Measurements from ENCODE around the gene YPEL1. TPM values are rescaled to one million over a fixed set of nuclear protein-coding genes. Genes with fewer than 3 reads are reported as not detected.

YPEL1 gene
- total and polyA plus RNA-seq, 2 of the 8 experiments (the other 6 are each of a cell fraction or from before 2014, with no cell fraction given) = 6.0 to 6.7 TPM

GRCh38 chr22:21702094-21702493 lies 33.5 kb downstream of the YPEL1 start:
- no peak overlapping the region for H3K14ac ChIP-seq (ENCODE audit: insufficient read length)
- peaks cover 1 to 4% of the 10 kb centered on the region in 2 experiments for H4K20me1 ChIP-seq (replicated peaks in 1 of 2; ENCODE audit: control insufficient read depth in 1 of 2, insufficient read depth in 2 of 2, low read length in 2 of 2)
- H2BK5ac ChIP-seq (ENCODE audit: low read depth, low read length) = no peak overlapping the region
- POLR2A ChIA-PET (ENCODE audit: partially characterized antibody) = no interaction called here
- H2BK12ac ChIP-seq (ENCODE audit: low read depth, low read length) = no peak overlapping the region
- DNase-seq (ENCODE audit: low read depth in 1 of 2, low spot score in 2 of 2) (no peak), FAIRE-seq (no peak)
- H3K4me2 ChIP-seq (ENCODE audit: insufficient read depth in 1 of 2, low read depth in 2 of 2, low read length in 2 of 2) = no peak overlapping the region
- no peaks in the 10 kb centered on the region for H3K23me2 ChIP-seq (ENCODE audit: low read depth, low read length)
- no peak overlapping the region for H2BK120ac ChIP-seq (replicated peaks; ENCODE audit: low read depth, low read length)
- no peaks in the 10 kb centered on the region for H3K79me2 ChIP-seq (ENCODE audit: control insufficient read depth in 1 of 2, insufficient read depth in 2 of 2, low read length in 2 of 2)
- H2AK5ac ChIP-seq (ENCODE audit: low read depth, low read length) = no peak overlapping the region
- H4K5ac ChIP-seq (ENCODE audit: insufficient read length, low read depth, low read length) = no peak overlapping the region
- no peak overlapping the region for H3K56ac ChIP-seq (replicated peaks; ENCODE audit: insufficient read length, low read depth, low read length)
- CTCF ChIA-PET (ENCODE audit: partially characterized antibody) = interaction anchor here (0.7 to 1.0 kb wide), 2 partner anchors 10 to 55 kb away, joined by 3 read pairs; no protein-coding TSS in a partner anchor
- H4K8ac ChIP-seq (ENCODE audit: extremely low read depth, insufficient read depth, low read length) = no peak overlapping the region
- H2BK20ac ChIP-seq (ENCODE audit: low read length) = no peak overlapping the region
- H3K27me3 ChIP-seq (replicated peaks in 1 of 4; ENCODE audit: control insufficient read depth in 3 of 4, extremely low read depth in 1 of 4, insufficient read depth in 3 of 4, low read length in 3 of 4) = no peaks in the 10 kb centered on the region
- no peak overlapping the region for H3K4me3 ChIP-seq (ENCODE audit: extremely low read depth in 1 of 4, insufficient read depth in 2 of 4, low read depth in 3 of 4, low read length in 4 of 4)
- no peaks in the 10 kb centered on the region for H3K79me1 ChIP-seq (ENCODE audit: low read depth, low read length)
- no peak overlapping the region for H3K9ac ChIP-seq (replicated peaks in 1 of 4; ENCODE audit: extremely low read depth in 1 of 4, low read depth in 3 of 4, low read length in 3 of 4)
- H3K4me1 ChIP-seq (replicated peaks in 1 of 4; ENCODE audit: control insufficient read depth in 3 of 4, insufficient read depth in 4 of 4, low read length in 3 of 4) = no peaks in the 10 kb centered on the region
- no peak overlapping the region for H2AFZ ChIP-seq (ENCODE audit: low read length)
- no peak overlapping the region for H3K4ac ChIP-seq (replicated peaks; ENCODE audit: insufficient read length, low read depth, low read length)
- no peak overlapping the region for H3K23ac ChIP-seq (ENCODE audit: insufficient read length)
- no peak overlapping the region for H3K18ac ChIP-seq (ENCODE audit: extremely low read depth, low read length)
- 91% methylated on average over 6 of the region's 6 CpGs; no CpG with 5 or more reads in 1 of the 2 experiments for WGBS, 2 experiments (ENCODE audit: extremely low coverage in 1 of 2, insufficient coverage in 1 of 2, insufficient read length in 1 of 2, insufficient replicate concordance in 2 of 2, low coverage in 1 of 2, low lambda C conversion rate in 2 of 2, missing lambda C conversion rate in 1 of 2)
- H4K91ac ChIP-seq (replicated peaks; ENCODE audit: insufficient read length, low read length) = no peak overlapping the region
- no peak overlapping the region for H3K27ac ChIP-seq (ENCODE audit: low read depth, low read length)
- H3K36me3 ChIP-seq (ENCODE audit: control insufficient read depth in 2 of 4, insufficient read depth in 4 of 4, low read length in 3 of 4) = peaks cover 2 to 15% (median 5%) of the 10 kb centered on the region in 4 experiments; a peak in 6 of 8 replicates
- H3K9me3 ChIP-seq (ENCODE audit: insufficient read depth in 2 of 2, low read depth in 1 of 2, low read length in 1 of 2) = no peaks in the 10 kb centered on the region
- no peak overlapping the region for H2BK15ac ChIP-seq (ENCODE audit: low read length)
- no peak for TF ChIP-seq TAF7 (optimal IDR thresholded peaks at IDR 0.05; ENCODE audit: borderline replicate concordance, low read depth, low read length)
- no peak for TF ChIP-seq POLR2AphosphoS5 (IDR thresholded peaks at IDR 0.05; ENCODE audit: low read depth, low read length)
- no peak for TF ChIP-seq RXRA (IDR thresholded peaks at IDR 0.05; ENCODE audit: insufficient read depth, low read depth, low read length)
- TF ChIP-seq BACH1 (IDR thresholded peaks at IDR 0.05; ENCODE audit: low read length) = no peak
- no peak for TF ChIP-seq RFX5 (IDR thresholded peaks at IDR 0.05; ENCODE audit: borderline replicate concordance, low read depth, low read length)
- no peak for TF ChIP-seq CTCF (IDR thresholded peaks at IDR 0.05; ENCODE audit: control extremely low read depth in 1 of 3, insufficient read depth in 1 of 3, low read depth in 1 of 3, low read length in 3 of 3)
- no peak for TF ChIP-seq HDAC6 (IDR thresholded peaks at IDR 0.05; ENCODE audit: low read depth, low read length)
- TF ChIP-seq SUZ12 (IDR thresholded peaks at IDR 0.05; ENCODE audit: low read length) = no peak
- TF ChIP-seq GTF2F1 (IDR thresholded peaks at IDR 0.05; ENCODE audit: borderline replicate concordance, low read depth, low read length) = no peak
- no peak for TF ChIP-seq CBX5 (IDR thresholded peaks at IDR 0.05; ENCODE audit: low read depth, low read length)
- no peak for TF ChIP-seq EZH2 (IDR thresholded peaks at IDR 0.05; ENCODE audit: low read depth, low read length, severe bottlenecking)
- TF ChIP-seq MAX (IDR thresholded peaks at IDR 0.05) = no peak

All from H1 (cell line).